Endothelial cell of umbilical vein (primary cell): ENCODE measurements around the gene NEAT1. TPM values are rescaled to one million over a fixed set of nuclear protein-coding genes. Genes with fewer than 3 reads are reported as not detected.

ENCODE experiments used
- BruUV-seq: library from RNA; stranded (reverse); fragments of 400-500 nt; replicated peaks from 2 replicates; lab custom pipeline; 2021; lab: Mats Ljungman, UMichigan
- CTCF ChIA-PET: fragments of 300-600, 350-600 bp; sonication (Branson Sonifier 250); formaldehyde crosslinking; loops from one replicate; lab custom pipeline; 2021; ENCODE audit warnings: antibody characterized with exemption, inconsistent platforms; lab: Charles Lee
- POLR2A ChIA-PET: fragments of 300-600, 350-600 bp; sonication (Branson Sonifier 250); formaldehyde crosslinking; loops from one replicate; lab custom pipeline; 2021; ENCODE audit warnings: antibody characterized with exemption, inconsistent platforms; lab: Charles Lee
- DNase-seq: peaks from one replicate; pipeline ENCODE4 v3.0.0-alpha.2; 2011; ENCODE audit warnings: low read depth, low spot score
- FAIRE-seq: peaks from 2 replicates; lab custom pipeline; 2011; peaks lifted over from hg19 to GRCh38; lab: Jason Lieb, UNC
- H2AFZ ChIP-seq: 2 replicates; pipeline ENCODE4 v1.6.0; 2012; ENCODE audit warnings: low read depth, low read length, control low read depth, inconsistent platforms
- H3K27ac ChIP-seq: 2 replicates; pipeline ENCODE4 v1.5.1; 2011; ENCODE audit warnings: low read depth, mild to moderate bottlenecking, control low read depth, low read length, moderate library complexity; ENCODE audit not compliant: insufficient read depth
- H3K27me3 ChIP-seq, 2 experiments: 2 replicates each; pipeline versions ENCODE4 v1.6.0 to v1.6.1; 2011; ENCODE audit warnings: low read length in 2 of 2, mixed read lengths in 1 of 2; ENCODE audit not compliant: control insufficient read depth in 2 of 2, insufficient read depth in 2 of 2
- H3K36me3 ChIP-seq, 2 experiments: 2 replicates in 1 of 2; 3 replicates in 1 of 2; pipeline ENCODE4 v1.5.1; 2011; ENCODE audit warnings: low read length in 2 of 2, mild to moderate bottlenecking in 1 of 2, moderate library complexity in 1 of 2; ENCODE audit not compliant: control insufficient read depth in 2 of 2, insufficient read depth in 2 of 2; ENCODE audit errors: extremely low read depth in 1 of 2
- H3K4me1 ChIP-seq: 3 replicates; pipeline ENCODE4 v1.5.1; 2011; ENCODE audit warnings: mild to moderate bottlenecking, low read length; ENCODE audit not compliant: control insufficient read depth, insufficient read depth; ENCODE audit errors: extremely low read depth
- H3K4me2 ChIP-seq: 2 replicates; pipeline ENCODE4 v1.6.1; 2011; ENCODE audit warnings: low read length, control low read depth, mixed read lengths; ENCODE audit not compliant: insufficient read depth
- H3K4me3 ChIP-seq, 3 experiments: fragments of 200-600 bp in 1 of 3; sonication (generic), shearing (Covaris generic) in 1 of 3; replicated peaks in 1 of 3; 2 replicates each; pipeline ENCODE4 v1.5.1; 2011 to 2016; ENCODE audit warnings: control low read depth in 3 of 3, low read length in 3 of 3, mild to moderate bottlenecking in 2 of 3, inconsistent platforms in 1 of 3, low read depth in 1 of 3, moderate library complexity in 1 of 3; ENCODE audit not compliant: insufficient read depth in 1 of 3
- H3K79me2 ChIP-seq: 2 replicates; pipeline ENCODE4 v1.6.0; 2012; ENCODE audit warnings: low read length, inconsistent platforms; ENCODE audit not compliant: control insufficient read depth, insufficient read depth
- H3K9ac ChIP-seq: replicated peaks from 2 replicates; pipeline ENCODE3; 2011; ENCODE audit warnings: low read length, control low read depth; ENCODE audit not compliant: insufficient read depth; ENCODE audit errors: extremely low read depth
- H3K9me1 ChIP-seq: replicated peaks from 3 replicates; pipeline ENCODE4 v1.6.0; 2011; ENCODE audit warnings: mild to moderate bottlenecking, low read length; ENCODE audit not compliant: control insufficient read depth, insufficient read depth; ENCODE audit errors: extremely low read depth
- H3K9me3 ChIP-seq: replicated peaks from 2 replicates; pipeline ENCODE4 v1.5.1; 2012; ENCODE audit warnings: low read length, inconsistent platforms; ENCODE audit not compliant: control insufficient read depth, insufficient read depth
- H4K20me1 ChIP-seq: replicated peaks from 2 replicates; pipeline ENCODE3; 2011; ENCODE audit warnings: mild to moderate bottlenecking, low read length; ENCODE audit not compliant: control insufficient read depth, insufficient read depth; ENCODE audit errors: extremely low read depth
- FOS ChIP-seq: IDR thresholded peaks from 2 replicates; pipeline ENCODE4 v1.6.1; 2011; ENCODE audit warnings: mild to moderate bottlenecking, low read length, moderate library complexity, borderline replicate concordance; ENCODE audit not compliant: insufficient read depth
- GATA2 ChIP-seq: IDR thresholded peaks from 2 replicates; pipeline ENCODE4 v1.7.0; 2011; ENCODE audit warnings: low read depth, mild to moderate bottlenecking, moderate library complexity, mixed read lengths, low read length; ENCODE audit not compliant: insufficient read length, insufficient read depth
- MYC ChIP-seq: IDR thresholded peaks from one replicate; pipeline ENCODE4 v1.6.1; 2011; ENCODE audit warnings: mild to moderate bottlenecking, low read depth, low read length
- POLR2A ChIP-seq: IDR thresholded peaks from 2 replicates; pipeline ENCODE4 v1.6.1; 2012; ENCODE audit warnings: low read depth, mild to moderate bottlenecking, control low read depth, low read length
- dilution Hi-C: fragments of 300-500 bp; cut with MboI; formaldehyde crosslinking; loops from one replicate; pipeline ENCODE4 v1.15.0; 2019; ENCODE audit warnings: low sequenced_read_pairs; ENCODE audit not compliant: extremely low pct_ligation_motif_present
- intact Hi-C: fragments of 100-400 bp; cut with micrococcal nuclease; formaldehyde crosslinking; loops from one replicate; pipeline ENCODE4 v1.10.0; 2022
- polyA plus RNA-seq, 4 experiments: library from polyadenylated mRNA; depleted of rRNA in 3 of 4; stranded (reverse) in 3 of 4; unstranded in 1 of 4; fragments of >200 nt; gene quantifications; 2 replicates each; pipeline versions ENCODE4 v1.2.1 to v1.2.3, GENCODE V29; 2011 to 2012; ENCODE audit warnings: missing spikeins in 1 of 4
- total RNA-seq: library from RNA; stranded (reverse); gene quantifications from 2 replicates; pipeline ENCODE4 v1.2.3, GENCODE V29; 2021
- TF ChIP-seq, protein P1 (sequence below), 2 donors: IDR thresholded peaks; 1 replicate in 1 of 2; 2 replicates in 1 of 2; pipeline ENCODE4 v1.5.1; 2011; ENCODE audit warnings: low read length in 2 of 2, mild to moderate bottlenecking in 2 of 2, moderate library complexity in 2 of 2, control low read depth in 1 of 2, inconsistent platforms in 1 of 2, low read depth in 1 of 2; ENCODE audit not compliant: insufficient read depth in 1 of 2; ENCODE audit errors: extremely low read depth in 1 of 2
- TF ChIP-seq, protein P2 (sequence below): IDR thresholded peaks from 2 replicates; pipeline ENCODE4 v1.6.1; 2011; ENCODE audit not compliant: insufficient read depth, insufficient read length

Gene NEAT1
- total and polyA plus RNA-seq, 2 donors (not counting 3 experiments of a cell fraction or from before 2014, with no cell fraction given) = 34.4 to 957 TPM

DNA sequence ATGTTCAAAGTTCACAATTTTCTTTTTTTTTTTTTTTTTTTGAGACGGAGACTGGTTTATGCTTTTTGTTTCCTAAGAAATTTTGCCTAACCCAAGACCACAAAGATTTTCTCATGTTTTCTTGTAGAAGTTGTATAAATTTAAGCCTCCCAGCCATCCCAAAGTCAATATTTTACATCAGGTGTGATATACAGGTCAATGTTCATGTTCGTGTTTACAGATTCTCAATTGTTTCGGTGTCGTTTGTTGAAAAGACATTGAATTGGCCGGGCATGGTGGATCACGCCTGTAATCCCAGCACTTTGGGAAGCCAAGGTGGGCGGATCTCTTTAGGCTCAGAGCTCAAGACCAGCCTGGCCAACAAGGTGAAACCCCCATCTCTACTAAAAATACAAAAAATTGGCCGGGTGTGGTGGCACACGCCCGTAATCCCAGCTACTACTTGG lies 20.8 kb upstream of the NEAT1 start:
- dilution Hi-C loops (no loop called here), intact Hi-C loops (no loop called here)
- ChIA-PET CTCF (interaction anchor here (0.6 kb wide), 1 partner anchor 107 kb away, joined by 3 read pairs; no protein-coding TSS in a partner anchor), POLR2A (interaction anchor here (0.7 kb wide), 1 partner anchor 22 kb away, joined by 3 read pairs; no protein-coding TSS in a partner anchor)
- no peak overlapping the region for H2AFZ ChIP-seq
- H3K4me3 ChIP-seq = no peak overlapping the region
- FAIRE-seq (no peak), DNase-seq (no peak)
- no peaks in the 10 kb centered on the region for H4K20me1 ChIP-seq
- H3K27ac ChIP-seq = no peak overlapping the region
- no peak for TF ChIP-seq POLR2A
- TF ChIP-seq, protein P1, sequence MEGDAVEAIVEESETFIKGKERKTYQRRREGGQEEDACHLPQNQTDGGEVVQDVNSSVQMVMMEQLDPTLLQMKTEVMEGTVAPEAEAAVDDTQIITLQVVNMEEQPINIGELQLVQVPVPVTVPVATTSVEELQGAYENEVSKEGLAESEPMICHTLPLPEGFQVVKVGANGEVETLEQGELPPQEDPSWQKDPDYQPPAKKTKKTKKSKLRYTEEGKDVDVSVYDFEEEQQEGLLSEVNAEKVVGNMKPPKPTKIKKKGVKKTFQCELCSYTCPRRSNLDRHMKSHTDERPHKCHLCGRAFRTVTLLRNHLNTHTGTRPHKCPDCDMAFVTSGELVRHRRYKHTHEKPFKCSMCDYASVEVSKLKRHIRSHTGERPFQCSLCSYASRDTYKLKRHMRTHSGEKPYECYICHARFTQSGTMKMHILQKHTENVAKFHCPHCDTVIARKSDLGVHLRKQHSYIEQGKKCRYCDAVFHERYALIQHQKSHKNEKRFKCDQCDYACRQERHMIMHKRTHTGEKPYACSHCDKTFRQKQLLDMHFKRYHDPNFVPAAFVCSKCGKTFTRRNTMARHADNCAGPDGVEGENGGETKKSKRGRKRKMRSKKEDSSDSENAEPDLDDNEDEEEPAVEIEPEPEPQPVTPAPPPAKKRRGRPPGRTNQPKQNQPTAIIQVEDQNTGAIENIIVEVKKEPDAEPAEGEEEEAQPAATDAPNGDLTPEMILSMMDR (IDR thresholded peaks at IDR 0.05; ENCODE audit: extremely low read depth in 1 of 2, insufficient read depth in 1 of 2, low read depth in 1 of 2, low read length in 2 of 2) = no peak
- TF ChIP-seq GATA2 = no peak
- no peak for TF ChIP-seq MYC
- TF ChIP-seq, protein P2, sequence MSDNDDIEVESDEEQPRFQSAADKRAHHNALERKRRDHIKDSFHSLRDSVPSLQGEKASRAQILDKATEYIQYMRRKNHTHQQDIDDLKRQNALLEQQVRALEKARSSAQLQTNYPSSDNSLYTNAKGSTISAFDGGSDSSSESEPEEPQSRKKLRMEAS = no peak
- H3K9me3 ChIP-seq = no peaks in the 10 kb centered on the region
- H3K9me1 ChIP-seq = no peaks in the 10 kb centered on the region
- H3K4me1 ChIP-seq = no peaks in the 10 kb centered on the region
- no peak overlapping the region for H3K4me2 ChIP-seq
- no peaks in the 10 kb centered on the region for H3K27me3 ChIP-seq
- no peak overlapping the region for H3K9ac ChIP-seq
- H3K79me2 ChIP-seq = peaks cover 2% of the 10 kb centered on the region
- BruUV-seq = TSS peak; percentile 6
- H3K36me3 ChIP-seq = peaks cover 16 to 50% of the 10 kb centered on the region in 2 experiments

DNA sequence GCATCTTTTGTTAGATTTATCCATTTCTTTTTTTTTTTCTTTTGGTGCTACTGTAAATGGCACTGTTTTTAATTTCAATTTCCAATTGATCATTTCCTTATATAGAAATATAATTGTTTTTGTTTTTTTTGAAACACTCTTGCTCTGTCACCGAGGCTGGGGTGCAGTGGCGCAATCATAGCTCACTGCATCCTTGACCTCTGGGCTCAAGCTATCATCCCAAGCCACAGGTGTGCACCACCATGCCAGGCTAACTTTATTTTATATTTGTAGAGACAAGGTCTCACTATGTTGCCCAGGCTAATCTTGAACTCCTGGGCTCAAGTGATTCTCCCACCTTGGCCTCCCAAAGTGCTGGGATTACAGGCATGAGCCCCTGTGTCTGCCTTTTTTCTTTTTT lies 19.8 kb upstream of the NEAT1 start:
- H3K36me3 ChIP-seq = peaks cover 11 to 44% of the 10 kb centered on the region in 2 experiments

More for the DNA sequence above, 19.8 kb upstream of the NEAT1 start:
- Histone ChIP-seq H3K79me2 (peaks cover 2% of the 10 kb centered on the region), H3K9me1 (no peaks in the 10 kb centered on the region), H3K9me3 (no peaks in the 10 kb centered on the region), H3K4me1 (no peaks in the 10 kb centered on the region), H2AFZ (no peak overlapping the region), H3K4me3 (no peak overlapping the region), H3K27me3 (no peaks in the 10 kb centered on the region), H3K27ac (no peak overlapping the region), H4K20me1 (no peaks in the 10 kb centered on the region), H3K9ac (no peak overlapping the region), H3K4me2 (no peak overlapping the region)
- BruUV-seq = no TSS peak
- CTCF ChIA-PET = interaction anchor here (1.1 kb wide), 1 partner anchor 21 kb away, joined by 4 read pairs; no protein-coding TSS in a partner anchor
- dilution Hi-C loops = no loop called here
- DNase-seq (no peak), FAIRE-seq (no peak)
- POLR2A ChIA-PET = no interaction called here
- intact Hi-C loops = no loop called here
- TF ChIP-seq, protein P1 (IDR thresholded peaks at IDR 0.05; ENCODE audit: extremely low read depth in 1 of 2, insufficient read depth in 1 of 2, low read depth in 1 of 2, low read length in 2 of 2) = no peak
- TF ChIP-seq FOS = no peak
